ENCODE results near the gene TUBA3D. TPM values are rescaled to one million over a fixed set of nuclear protein-coding genes. Genes with fewer than 3 reads are reported as not detected.
"Not testable (repeated sequence)": the region's sequence is repeated elsewhere in the genome, so short reads cannot be mapped to it uniquely, and the experiment has no call there.

The TUBA3D gene
- total and polyA plus RNA-seq, 2 experiments from 2014 or later, result not detected

- DNase-seq, result no peak
- no peaks in the 10 kb centered on the region for H3F3A ChIP-seq (ENCODE audit: insufficient read depth)
- H3K36me3 ChIP-seq (ENCODE audit: low read depth), result no peaks in the 10 kb centered on the region
- TF ChIP-seq EZH2 (IDR thresholded peaks at IDR 0.05; ENCODE audit: insufficient read depth, poor library complexity, severe bottlenecking) (no peak), EZH2phosphoT487 (IDR thresholded peaks at IDR 0.05; ENCODE audit: insufficient read depth, low read depth) (no peak)
- H3K4me2 ChIP-seq (ENCODE audit: unreplicated experiment), result no peak overlapping the region
- in situ Hi-C loops (cut with MboI), result no loop called here
- H3K4me3 ChIP-seq, result no peak overlapping the region
- no peak overlapping the region for H3K9ac ChIP-seq
- H3K9me3 ChIP-seq (ENCODE audit: low read depth), result no peaks in the 10 kb centered on the region
- no peaks in the 10 kb centered on the region for H3K9me2 ChIP-seq (ENCODE audit: insufficient read depth)
- H4K20me1 ChIP-seq (ENCODE audit: insufficient read depth), result no peaks in the 10 kb centered on the region
- WGBS, 2 experiments (ENCODE audit: low coverage in 1 of 2, low lambda C conversion rate in 2 of 2, missing lambda C conversion rate in 2 of 2), result 86 to 96% methylated on average over 14 to 15 of the region's 15 CpGs
- no peak overlapping the region for H3K27ac ChIP-seq
- H2AFZ ChIP-seq, result no peak overlapping the region
- H3K79me2 ChIP-seq (ENCODE audit: insufficient read depth), result no peaks in the 10 kb centered on the region
- no peaks in the 10 kb centered on the region for H3K4me1 ChIP-seq (ENCODE audit: insufficient read depth)
- H3K27me3 ChIP-seq (replicated peaks; ENCODE audit: insufficient read depth), result no peaks in the 10 kb centered on the region
These were observed 43.5 kb downstream of the TUBA3D start for GRCh38 chr2:131519466-131519865.

GRCh38 chr2:131519871-131520470, 44.1 kb downstream of the TUBA3D start:
- H3K4me3 ChIP-seq; H3K4me2 ChIP-seq (ENCODE audit: unreplicated experiment); H3K36me3 ChIP-seq (ENCODE audit: low read depth); H3F3A ChIP-seq (ENCODE audit: insufficient read depth); DNase-seq; in situ Hi-C loops (cut with MboI); H2AFZ ChIP-seq; H3K27me3 ChIP-seq (replicated peaks; ENCODE audit: insufficient read depth); H3K4me1 ChIP-seq (ENCODE audit: insufficient read depth); H4K20me1 ChIP-seq (ENCODE audit: insufficient read depth); H3K79me2 ChIP-seq (ENCODE audit: insufficient read depth); H3K9me3 ChIP-seq (ENCODE audit: low read depth); H3K9ac ChIP-seq; H3K9me2 ChIP-seq (ENCODE audit: insufficient read depth); H3K27ac ChIP-seq: not testable (repeated sequence)
- 84 to 89% methylated on average over 9 to 24 of the region's 24 CpGs for WGBS, 2 experiments (ENCODE audit: low coverage in 1 of 2, low lambda C conversion rate in 2 of 2, missing lambda C conversion rate in 2 of 2)

GRCh38 chr2:131520526-131520925, 44.6 kb downstream of the TUBA3D start:
- Histone ChIP-seq H3K27ac (no peak overlapping the region), H2AFZ (no peak overlapping the region), H4K20me1 (ENCODE audit: insufficient read depth) (no peaks in the 10 kb centered on the region), H3K9me2 (ENCODE audit: insufficient read depth) (no peaks in the 10 kb centered on the region), H3K4me2 (ENCODE audit: unreplicated experiment) (no peak overlapping the region), H3K9ac (no peak overlapping the region), H3K27me3 (replicated peaks; ENCODE audit: insufficient read depth) (no peaks in the 10 kb centered on the region), H3K4me3 (no peak overlapping the region), H3K79me2 (ENCODE audit: insufficient read depth) (no peaks in the 10 kb centered on the region), H3F3A (ENCODE audit: insufficient read depth) (no peaks in the 10 kb centered on the region), H3K36me3 (ENCODE audit: low read depth) (no peaks in the 10 kb centered on the region), H3K9me3 (ENCODE audit: low read depth) (no peaks in the 10 kb centered on the region), H3K4me1 (ENCODE audit: insufficient read depth) (no peaks in the 10 kb centered on the region)
- DNase-seq, result no peak
- in situ Hi-C loops (cut with MboI), result no loop called here
- no peak for TF ChIP-seq EZH2 (IDR thresholded peaks at IDR 0.05; ENCODE audit: insufficient read depth, poor library complexity, severe bottlenecking)
- no peak for TF ChIP-seq EZH2phosphoT487 (IDR thresholded peaks at IDR 0.05; ENCODE audit: insufficient read depth, low read depth)
- WGBS, 2 experiments (ENCODE audit: low coverage in 1 of 2, low lambda C conversion rate in 2 of 2, missing lambda C conversion rate in 2 of 2), result 75 to 78% methylated on average over 8 to 10 of the region's 10 CpGs

- H3K27me3 ChIP-seq (replicated peaks; ENCODE audit: insufficient read depth); H4K20me1 ChIP-seq (ENCODE audit: insufficient read depth); H3K79me2 ChIP-seq (ENCODE audit: insufficient read depth); H3K9me3 ChIP-seq (ENCODE audit: low read depth); H3K36me3 ChIP-seq (ENCODE audit: low read depth); H3K4me3 ChIP-seq; H3K27ac ChIP-seq; in situ Hi-C loops (cut with MboI); H3K4me2 ChIP-seq (ENCODE audit: unreplicated experiment); H3K9me2 ChIP-seq (ENCODE audit: insufficient read depth); H3K9ac ChIP-seq; H2AFZ ChIP-seq; DNase-seq; H3F3A ChIP-seq (ENCODE audit: insufficient read depth); H3K4me1 ChIP-seq (ENCODE audit: insufficient read depth): not testable (repeated sequence)
- WGBS, 2 experiments (ENCODE audit: low coverage in 1 of 2, low lambda C conversion rate in 2 of 2, missing lambda C conversion rate in 2 of 2), result 72 to 78% methylated on average over 6 of the region's 6 CpGs
These were observed 45.6 kb downstream of the TUBA3D start for GRCh38 chr2:131521524-131521923.
